ENCODE data around the gene RMND1. TPM values are rescaled to one million over a fixed set of nuclear protein-coding genes. Genes with fewer than 3 reads are reported as not detected.
A peak's percentile ranks its signal among the peaks of the same experiment; 100 is the strongest.

Gene RMND1
- total and polyA plus RNA-seq, 9 of the 15 experiments (the other 6 are each of a cell fraction or from before 2014, with no cell fraction given) = 26.9 to 47.8 (median 36.2) TPM

DNA sequence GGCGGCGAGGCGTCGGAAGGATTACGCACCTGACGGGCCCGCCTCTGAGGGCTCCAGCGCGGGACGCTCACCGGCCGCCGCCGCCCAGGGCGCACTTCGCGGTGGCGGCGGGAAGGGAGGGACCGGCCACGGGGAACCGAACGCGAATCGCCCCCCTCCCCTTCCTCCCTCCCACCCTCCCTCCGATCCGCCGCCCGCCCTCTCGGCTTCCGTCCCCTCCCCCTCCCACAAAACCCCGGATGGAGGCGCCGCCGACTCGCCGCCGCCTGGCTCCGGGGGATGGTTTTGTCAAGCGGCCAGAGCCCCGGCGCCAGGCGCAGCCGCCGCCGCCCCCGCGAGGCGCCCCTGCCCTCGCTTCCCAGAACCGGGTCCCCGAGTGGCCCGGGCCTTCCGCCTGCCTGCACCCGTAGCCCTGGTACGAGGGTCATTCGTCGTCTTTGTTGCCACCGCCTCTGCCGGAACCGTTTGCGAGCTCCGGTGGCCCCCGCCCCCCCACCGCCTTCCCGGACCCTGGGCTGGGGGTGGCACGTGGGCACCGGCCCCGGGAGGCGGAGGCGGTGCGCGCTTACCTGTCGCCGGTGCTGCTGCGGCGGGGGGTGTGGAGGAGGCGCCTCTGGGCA is 61.0 kb downstream of the RMND1 start (continued):
- TF ChIP-seq MAFF (IDR thresholded peaks at IDR 0.05; ENCODE audit: low read length) (no peak), SIN3B (IDR thresholded peaks at IDR 0.05; ENCODE audit: low read depth) (peak; percentile 56), NEUROD1 (IDR thresholded peaks at IDR 0.05; ENCODE audit: borderline replicate concordance, low read depth, low read length, partially characterized antibody) (no peak), SRSF3 (IDR thresholded peaks at IDR 0.05; ENCODE audit: insufficient read depth, low read length) (peak; percentile 40; the same call in 1 of the 2 replicates), CCNT2 (IDR thresholded peaks at IDR 0.05; ENCODE audit: borderline replicate concordance, extremely low read depth, insufficient read length, low read depth, low read length) (peak; percentile 25), GTF2A2 (tag; IDR thresholded peaks at IDR 0.05) (no peak), KDM4B (IDR thresholded peaks at IDR 0.05; ENCODE audit: borderline replicate concordance in 2 of 2, low read depth in 1 of 2) (no peak), CBFB (CRISPR knock-in tag; IDR thresholded peaks at IDR 0.05) (no peak), TFAM (CRISPR knock-in tag; conservative IDR thresholded peaks at IDR 0.05) (no peak), ZNF224 (CRISPR knock-in tag; IDR thresholded peaks at IDR 0.05) (no peak), SETDB1 (IDR thresholded peaks at IDR 0.05; ENCODE audit: low read length) (no peak), RAD21 (CRISPR knock-in tag; conservative IDR thresholded peaks at IDR 0.05 in 1 of 2, IDR thresholded peaks at IDR 0.05 in 1 of 2) (0 out of 4 replicates have a peak, but pooled peaks of 1 of the 2 experiments have one; percentile 10), PML (IDR thresholded peaks at IDR 0.05; ENCODE audit: low read length) (no peak), GABPA (tag; conservative IDR thresholded peaks at IDR 0.05; ENCODE audit: low read depth) (peak; percentile 81), RBM34 (IDR thresholded peaks at IDR 0.05; ENCODE audit: borderline replicate concordance, insufficient read depth, low read length) (peak; percentile 29; the same call in 1 of the 2 replicates), ZNF263 (CRISPR knock-in tag; IDR thresholded peaks at IDR 0.05; ENCODE audit: borderline replicate concordance) (peak; percentile 92; the same call in 1 of the 2 replicates), COPS2 (conservative IDR thresholded peaks at IDR 0.05) (no peak), TCF3 (CRISPR knock-in tag; IDR thresholded peaks at IDR 0.05) (no peak)
- TF ChIP-seq, protein P1, sequence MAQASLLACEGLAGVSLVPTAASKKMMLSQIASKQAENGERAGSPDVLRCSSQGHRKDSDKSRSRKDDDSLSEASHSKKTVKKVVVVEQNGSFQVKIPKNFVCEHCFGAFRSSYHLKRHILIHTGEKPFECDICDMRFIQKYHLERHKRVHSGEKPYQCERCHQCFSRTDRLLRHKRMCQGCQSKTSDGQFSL (CRISPR knock-in tag; IDR thresholded peaks at IDR 0.05) = peak; percentile 97
- TF ChIP-seq, protein P1 (tag; IDR thresholded peaks at IDR 0.05) = no peak

Measured in K562 (cell line).